HL-60 (cell line): Measurements from ENCODE around the gene GPR150.
A peak's percentile ranks its signal among the peaks of the same experiment; 100 is the strongest.
"Not testable (repeated sequence)": the region's sequence is repeated elsewhere in the genome, so short reads cannot be mapped to it uniquely, and the experiment has no call there.

ENCODE experiments used
- DNase-seq, 2 experiments: peaks; one replicate each; pipeline ENCODE4 v3.0.0-alpha.2; 2010 to 2020; ENCODE audit warnings: low read depth in 1 of 2, low spot score in 1 of 2
- H3K27ac ChIP-seq: fragments of 250-450 bp; sonication (Bioruptor Pico); replicated peaks from 2 replicates; pipeline ENCODE4 v1.5.1; 2020; ENCODE audit warnings: mild to moderate bottlenecking, moderate library complexity
- H3K27me3 ChIP-seq: fragments of 250-450 bp; sonication (Bioruptor Pico); 2 replicates; pipeline ENCODE4 v1.5.1; 2021; ENCODE audit warnings: mild to moderate bottlenecking, moderate library complexity; ENCODE audit not compliant: insufficient read depth, poor library complexity, severe bottlenecking
- H3K4me3 ChIP-seq: replicated peaks from 2 replicates; pipeline ENCODE4 v1.5.1; 2011; ENCODE audit warnings: mild to moderate bottlenecking, control low read depth, low read length; ENCODE audit not compliant: insufficient read depth
- GABPA ChIP-seq: IDR thresholded peaks from 2 replicates; pipeline ENCODE4 v1.6.1; 2012; ENCODE audit warnings: low read depth
- POLR2AphosphoS5 ChIP-seq: IDR thresholded peaks from 2 replicates; pipeline ENCODE4 v1.6.1; 2012; ENCODE audit warnings: low read depth
- SPI1 ChIP-seq: IDR thresholded peaks from 2 replicates; pipeline ENCODE4 v1.6.1; 2012; ENCODE audit warnings: low read depth, mild to moderate bottlenecking, borderline replicate concordance
- TF ChIP-seq, protein P1 (sequence below): IDR thresholded peaks from 2 replicates; pipeline ENCODE4 v1.6.1; 2012; ENCODE audit warnings: low read depth; ENCODE audit not compliant: insufficient replicate concordance
- TF ChIP-seq, protein P2 (sequence below): IDR thresholded peaks from one replicate; pipeline ENCODE4 v1.5.1; 2011; ENCODE audit warnings: low read length, control low read depth, inconsistent platforms; ENCODE audit not compliant: insufficient read depth

Gene GPR150

DNA sequence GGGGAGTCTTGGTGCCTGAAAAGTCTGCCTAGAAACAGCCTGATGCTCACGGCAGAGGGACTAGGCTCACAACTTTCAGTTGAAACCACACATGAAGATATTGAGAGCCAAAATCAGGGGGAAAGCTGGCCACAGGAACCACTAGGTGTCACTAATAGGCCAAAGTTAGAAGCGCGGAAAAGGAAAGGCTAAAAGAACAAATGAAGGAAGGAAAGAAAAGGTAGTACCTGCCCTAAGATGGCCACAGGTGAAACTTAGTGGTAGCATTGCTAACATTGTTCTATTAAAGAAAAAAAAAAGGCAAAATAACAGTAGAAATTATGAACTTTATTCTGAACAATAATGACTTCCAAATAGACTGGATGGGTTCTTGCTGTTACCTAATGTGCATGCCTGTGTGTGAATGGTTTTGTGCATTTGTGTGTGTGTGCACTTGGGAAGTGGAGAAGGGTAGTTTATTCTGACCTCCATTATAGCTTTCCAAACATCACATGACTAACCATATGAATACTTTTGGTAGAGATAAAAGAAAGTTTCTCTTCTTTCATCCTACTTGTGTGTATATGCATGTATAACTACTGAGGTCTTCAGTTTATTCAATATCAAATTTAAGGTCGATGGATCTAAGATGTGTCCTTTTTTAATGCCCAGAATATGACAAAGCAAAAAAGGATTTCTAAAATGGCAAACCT is 24.6 kb downstream of the GPR150 start:
- peak in 1 of 2 experiments; percentile 26 for DNase-seq
- Histone ChIP-seq H3K27ac (no peak overlapping the region), H3K27me3 (no peaks in the 10 kb centered on the region), H3K4me3 (no peak overlapping the region)
- TF ChIP-seq SPI1, result no peak
- TF ChIP-seq GABPA, result no peak
- TF ChIP-seq, protein P1, sequence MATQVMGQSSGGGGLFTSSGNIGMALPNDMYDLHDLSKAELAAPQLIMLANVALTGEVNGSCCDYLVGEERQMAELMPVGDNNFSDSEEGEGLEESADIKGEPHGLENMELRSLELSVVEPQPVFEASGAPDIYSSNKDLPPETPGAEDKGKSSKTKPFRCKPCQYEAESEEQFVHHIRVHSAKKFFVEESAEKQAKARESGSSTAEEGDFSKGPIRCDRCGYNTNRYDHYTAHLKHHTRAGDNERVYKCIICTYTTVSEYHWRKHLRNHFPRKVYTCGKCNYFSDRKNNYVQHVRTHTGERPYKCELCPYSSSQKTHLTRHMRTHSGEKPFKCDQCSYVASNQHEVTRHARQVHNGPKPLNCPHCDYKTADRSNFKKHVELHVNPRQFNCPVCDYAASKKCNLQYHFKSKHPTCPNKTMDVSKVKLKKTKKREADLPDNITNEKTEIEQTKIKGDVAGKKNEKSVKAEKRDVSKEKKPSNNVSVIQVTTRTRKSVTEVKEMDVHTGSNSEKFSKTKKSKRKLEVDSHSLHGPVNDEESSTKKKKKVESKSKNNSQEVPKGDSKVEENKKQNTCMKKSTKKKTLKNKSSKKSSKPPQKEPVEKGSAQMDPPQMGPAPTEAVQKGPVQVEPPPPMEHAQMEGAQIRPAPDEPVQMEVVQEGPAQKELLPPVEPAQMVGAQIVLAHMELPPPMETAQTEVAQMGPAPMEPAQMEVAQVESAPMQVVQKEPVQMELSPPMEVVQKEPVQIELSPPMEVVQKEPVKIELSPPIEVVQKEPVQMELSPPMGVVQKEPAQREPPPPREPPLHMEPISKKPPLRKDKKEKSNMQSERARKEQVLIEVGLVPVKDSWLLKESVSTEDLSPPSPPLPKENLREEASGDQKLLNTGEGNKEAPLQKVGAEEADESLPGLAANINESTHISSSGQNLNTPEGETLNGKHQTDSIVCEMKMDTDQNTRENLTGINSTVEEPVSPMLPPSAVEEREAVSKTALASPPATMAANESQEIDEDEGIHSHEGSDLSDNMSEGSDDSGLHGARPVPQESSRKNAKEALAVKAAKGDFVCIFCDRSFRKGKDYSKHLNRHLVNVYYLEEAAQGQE, result no peak
- TF ChIP-seq, protein P2, sequence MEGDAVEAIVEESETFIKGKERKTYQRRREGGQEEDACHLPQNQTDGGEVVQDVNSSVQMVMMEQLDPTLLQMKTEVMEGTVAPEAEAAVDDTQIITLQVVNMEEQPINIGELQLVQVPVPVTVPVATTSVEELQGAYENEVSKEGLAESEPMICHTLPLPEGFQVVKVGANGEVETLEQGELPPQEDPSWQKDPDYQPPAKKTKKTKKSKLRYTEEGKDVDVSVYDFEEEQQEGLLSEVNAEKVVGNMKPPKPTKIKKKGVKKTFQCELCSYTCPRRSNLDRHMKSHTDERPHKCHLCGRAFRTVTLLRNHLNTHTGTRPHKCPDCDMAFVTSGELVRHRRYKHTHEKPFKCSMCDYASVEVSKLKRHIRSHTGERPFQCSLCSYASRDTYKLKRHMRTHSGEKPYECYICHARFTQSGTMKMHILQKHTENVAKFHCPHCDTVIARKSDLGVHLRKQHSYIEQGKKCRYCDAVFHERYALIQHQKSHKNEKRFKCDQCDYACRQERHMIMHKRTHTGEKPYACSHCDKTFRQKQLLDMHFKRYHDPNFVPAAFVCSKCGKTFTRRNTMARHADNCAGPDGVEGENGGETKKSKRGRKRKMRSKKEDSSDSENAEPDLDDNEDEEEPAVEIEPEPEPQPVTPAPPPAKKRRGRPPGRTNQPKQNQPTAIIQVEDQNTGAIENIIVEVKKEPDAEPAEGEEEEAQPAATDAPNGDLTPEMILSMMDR, result no peak
- TF ChIP-seq POLR2AphosphoS5, result no peak

DNA sequence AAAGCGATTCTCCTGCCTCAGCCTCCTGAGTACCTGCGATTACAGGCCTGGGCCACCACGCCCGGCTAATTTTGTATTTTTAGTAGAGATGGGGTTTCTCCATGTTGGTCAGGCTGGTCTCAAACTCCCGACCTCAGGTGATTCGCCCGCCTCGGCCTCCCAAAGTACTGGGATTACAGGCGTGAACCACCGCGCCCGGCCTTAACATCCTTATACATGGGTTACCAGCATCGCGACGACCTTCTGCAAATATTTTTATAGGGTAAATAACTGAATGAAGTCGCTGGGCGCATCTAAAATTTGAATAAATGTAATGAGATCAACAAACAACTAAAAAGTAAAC is 26.3 kb downstream of the GPR150 start:
- H3K4me3 ChIP-seq, H3K27me3 ChIP-seq, H3K27ac ChIP-seq, DNase-seq: not testable (repeated sequence)

DNA sequence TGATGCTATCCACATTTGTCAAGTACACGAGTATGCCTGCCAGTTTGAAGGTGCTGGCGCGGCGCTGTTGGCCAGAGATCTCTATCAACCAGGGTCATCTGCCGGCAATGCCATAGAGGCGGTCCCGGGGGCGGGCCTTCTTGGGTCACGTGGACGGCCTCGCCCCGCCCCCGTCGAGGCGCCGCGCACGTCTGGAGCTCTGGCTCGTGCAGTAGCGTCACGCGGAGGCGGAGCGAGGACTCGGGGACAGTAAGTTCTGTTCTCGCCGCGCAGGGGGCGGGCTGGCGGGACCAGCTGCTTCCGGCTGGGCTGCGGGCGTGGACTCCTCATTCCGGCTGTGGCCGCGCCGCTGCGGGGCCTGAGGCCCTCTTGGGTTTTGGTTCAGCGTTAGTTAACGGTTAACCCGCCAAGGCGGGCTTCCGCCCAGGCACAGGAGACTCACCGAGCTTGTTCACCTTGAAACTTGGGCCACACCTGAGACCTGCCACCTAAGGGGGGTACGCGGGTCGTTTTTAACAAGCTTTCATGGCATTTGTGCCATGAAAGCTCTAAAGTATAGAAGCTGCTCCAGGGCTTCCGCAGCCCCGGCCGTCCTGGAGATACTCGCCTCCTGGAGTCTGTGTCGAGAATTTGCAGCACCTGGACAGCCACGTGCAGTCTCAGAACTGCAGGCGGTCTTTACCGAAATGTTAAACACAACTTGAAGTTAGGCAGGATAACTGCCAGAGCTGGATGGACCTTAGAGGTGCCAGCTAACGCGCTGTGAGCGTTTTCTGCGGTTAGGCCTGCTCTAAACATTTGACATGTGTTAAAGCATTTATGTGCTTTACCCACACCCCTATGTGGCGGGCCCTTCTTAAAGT is 26.9 kb downstream of the GPR150 start, which contains the start of gene RFESD:
Gene RFESD, plus strand, starts transcription at position 209 of the 863 bp plus-strand sequence. CDS start 5,495 bp downstream, outside the sequence.
- peak within 1 kb of the TSS; percentile 91 for H3K27ac ChIP-seq
- no peaks in the 10 kb centered on the region for H3K27me3 ChIP-seq
- peak within 1 kb of the TSS; percentile 41 for H3K4me3 ChIP-seq
- peak; percentile 73 to 94 for DNase-seq
- no peak for TF ChIP-seq SPI1
- TF ChIP-seq, protein P2, result no peak
- TF ChIP-seq, protein P1, result no peak
- no peak for TF ChIP-seq GABPA
- peak; percentile 60; the same call in 1 of the 2 replicates for TF ChIP-seq POLR2AphosphoS5
